ENCODE measurements around the gene CMSS1. TPM values are rescaled to one million over a fixed set of nuclear protein-coding genes. Genes with fewer than 3 reads are reported as not detected.

The CMSS1 gene
- total RNA-seq, 4 donors from 2014 or later = 23.2 to 89.5 (median 67.6) TPM

DNA sequence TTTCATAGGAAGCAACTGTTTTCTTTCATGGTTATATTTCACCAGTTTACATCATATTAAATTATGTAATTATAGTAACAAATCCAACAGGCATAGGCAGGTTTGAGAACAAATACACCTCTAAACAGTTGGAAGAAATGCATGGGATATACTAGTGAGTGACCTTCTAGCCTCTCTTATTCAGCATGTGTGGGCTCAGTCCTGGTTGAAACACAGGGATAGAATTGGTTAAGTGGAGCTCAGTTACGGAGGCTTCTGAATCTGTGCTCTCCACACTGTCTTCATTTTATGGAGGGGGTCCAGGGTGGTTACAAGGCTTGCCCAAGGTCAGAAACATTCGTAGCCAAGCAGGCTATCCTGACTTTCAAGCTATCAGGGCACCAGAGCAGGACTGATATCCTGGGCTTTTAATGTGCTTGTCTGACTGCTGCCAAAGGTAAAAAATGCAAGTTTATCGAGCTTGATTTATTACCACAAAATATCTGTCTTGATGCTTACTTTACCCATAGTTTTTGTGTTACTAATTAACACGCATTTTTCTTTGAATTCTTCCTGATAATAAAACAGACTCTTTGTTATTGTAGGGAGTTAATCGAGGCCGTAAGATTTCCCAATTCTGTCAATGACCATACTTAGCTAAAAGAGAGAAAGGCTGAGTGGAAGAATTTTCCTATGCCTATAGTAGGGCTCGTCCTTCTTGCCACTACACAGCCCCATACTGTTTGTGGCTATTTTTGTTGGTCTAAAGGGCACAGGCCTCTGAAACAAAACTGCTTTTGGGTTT is 207.1 kb downstream of the CMSS1 start:
- Histone ChIP-seq H3K4me3 (peak overlapping the region in 1 of 4 donors; percentile 18), H3K27me3 (no peaks in the 10 kb centered on the region), H3K27ac (peak overlapping the region; percentile 63 to 87 (median 74)), H3K4me1 (peaks cover 48 to 55% of the 10 kb centered on the region in 2 donors), H3K36me3 (no peaks in the 10 kb centered on the region), H3K9me3 (no peaks in the 10 kb centered on the region)
- ATAC-seq = peak; percentile 22 to 48
- intact Hi-C loops (cut with DNase I; ENCODE audit: low total_unique reads) (loop anchor here (5.0 kb wide), 1 partner anchor 52 kb away; no protein-coding TSS in a partner anchor), in situ Hi-C loops (cut with MboI; ENCODE audit: low sequenced_read_pairs in 4 of 4) (no loop called here)
- TF ChIP-seq POLR2A (IDR thresholded peaks at IDR 0.05) = no peak
- TF ChIP-seq CTCF (IDR thresholded peaks at IDR 0.05 in 4 of 5, conservative IDR thresholded peaks at IDR 0.05 in 1 of 5) = no peak
- DNase-seq = no peak

DNA sequence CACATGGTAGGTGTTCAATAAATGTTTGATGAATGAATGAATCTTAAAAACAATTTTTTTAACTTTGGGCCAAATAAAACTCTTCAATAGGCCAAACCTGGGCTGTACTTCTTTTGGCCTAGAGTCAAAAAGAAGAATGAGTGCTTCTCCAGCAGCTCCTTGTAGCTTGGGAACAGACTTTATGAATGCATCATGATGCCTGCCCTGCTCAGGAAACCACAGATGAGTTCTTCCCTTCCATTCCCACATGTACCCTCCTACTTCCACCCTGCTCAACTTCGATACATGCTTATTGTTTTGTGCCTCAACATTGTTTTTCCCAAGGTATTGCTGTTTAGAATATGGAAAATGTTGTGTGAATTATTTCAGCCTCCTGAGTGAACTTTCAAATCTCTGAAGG is 209.7 kb downstream of the CMSS1 start:
- no peaks in the 10 kb centered on the region for H3K27me3 ChIP-seq
- no peak overlapping the region for H3K4me3 ChIP-seq
- intact Hi-C loops (cut with DNase I; ENCODE audit: low total_unique reads) = loop anchor here (5.0 kb wide), 1 partner anchor 55 kb away; no protein-coding TSS in a partner anchor
- no peaks in the 10 kb centered on the region for H3K9me3 ChIP-seq
- ATAC-seq (no peak), DNase-seq (no peak)
- peaks cover 60 to 65% of the 10 kb centered on the region in 2 donors for H3K4me1 ChIP-seq
- TF ChIP-seq CTCF (IDR thresholded peaks at IDR 0.05 in 4 of 5, conservative IDR thresholded peaks at IDR 0.05 in 1 of 5) (no peak), POLR2A (IDR thresholded peaks at IDR 0.05) (no peak)
- in situ Hi-C loops (cut with MboI; ENCODE audit: low sequenced_read_pairs in 4 of 4) = no loop called here
- peak overlapping the region; percentile 73 to 87 (median 81) for H3K27ac ChIP-seq
- no peaks in the 10 kb centered on the region for H3K36me3 ChIP-seq

DNA sequence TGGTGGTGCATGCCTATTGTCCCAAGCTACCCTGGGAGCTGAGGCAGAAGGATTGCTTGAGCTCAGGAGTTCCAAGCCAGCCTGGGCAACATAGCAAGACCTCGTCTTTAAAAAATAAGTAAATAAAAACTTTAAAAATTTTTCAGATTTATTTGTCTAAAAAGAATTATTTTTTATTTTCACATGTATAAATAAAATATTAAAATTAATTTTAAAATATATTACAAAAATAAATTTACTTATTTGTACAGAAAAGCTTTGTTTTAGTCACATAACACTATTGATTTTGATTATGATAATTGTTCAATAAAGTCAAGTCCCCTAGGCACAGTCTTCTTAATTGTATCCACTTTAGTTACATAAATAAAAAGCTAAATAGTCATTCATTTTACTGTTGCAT is 211.4 kb downstream of the CMSS1 start:
- in situ Hi-C loops (cut with MboI; ENCODE audit: low sequenced_read_pairs in 4 of 4) = no loop called here

GRCh38 chr3:100029689-100030088 is 212.0 kb downstream of the CMSS1 start:
- no peak overlapping the region for H3K4me3 ChIP-seq
- no peak for TF ChIP-seq POLR2A (IDR thresholded peaks at IDR 0.05)
- no peak for TF ChIP-seq CTCF (IDR thresholded peaks at IDR 0.05 in 4 of 5, conservative IDR thresholded peaks at IDR 0.05 in 1 of 5)
- no peaks in the 10 kb centered on the region for H3K36me3 ChIP-seq
- no peak for ATAC-seq
- intact Hi-C loops (cut with DNase I; ENCODE audit: low total_unique reads) (loop anchor here (5.0 kb wide), 1 partner anchor 57 kb away; no protein-coding TSS in a partner anchor), in situ Hi-C loops (cut with MboI; ENCODE audit: low sequenced_read_pairs in 4 of 4) (no loop called here)
- peak overlapping the region; percentile 73 to 87 (median 81) for H3K27ac ChIP-seq
- DNase-seq = no peak
- no peaks in the 10 kb centered on the region for H3K27me3 ChIP-seq
- no peaks in the 10 kb centered on the region for H3K9me3 ChIP-seq
- peaks cover 56 to 65% of the 10 kb centered on the region in 2 donors for H3K4me1 ChIP-seq

More for the DNA sequence above, 211.4 kb downstream of the CMSS1 start:
- TF ChIP-seq CTCF (IDR thresholded peaks at IDR 0.05 in 4 of 5, conservative IDR thresholded peaks at IDR 0.05 in 1 of 5) (no peak), POLR2A (IDR thresholded peaks at IDR 0.05) (no peak)
- Histone ChIP-seq H3K27me3 (no peaks in the 10 kb centered on the region), H3K4me3 (no peak overlapping the region), H3K27ac (peak overlapping the region; percentile 73 to 87 (median 81)), H3K4me1 (peaks cover 59 to 66% of the 10 kb centered on the region in 2 donors), H3K9me3 (no peaks in the 10 kb centered on the region), H3K36me3 (no peaks in the 10 kb centered on the region)
- ATAC-seq = no peak
- DNase-seq = no peak
- intact Hi-C loops (cut with DNase I; ENCODE audit: low total_unique reads) = loop anchor here (5.0 kb wide), 1 partner anchor 57 kb away; no protein-coding TSS in a partner anchor
